SU-DHL-6 (cell line): ENCODE results near the gene ADD1.

Source experiments
- CTCF ChIP-seq: fragments of 200-600 bp; sonication (generic); IDR thresholded peaks from one replicate; pipeline ENCODE4 v1.5.1; 2017; ENCODE audit warnings: antibody characterized with exemption, mild to moderate bottlenecking, low read length, moderate library complexity; ENCODE audit not compliant: insufficient read depth, poor library complexity, severe bottlenecking
- EZH2phosphoT487 ChIP-seq: fragments of 200-600 bp; sonication (generic), shearing (Covaris generic); conservative IDR thresholded peaks from 2 replicates; pipeline ENCODE4 v1.6.1; 2018; ENCODE audit warnings: mild to moderate bottlenecking, antibody characterized with exemption, low read length, moderate library complexity, mixed read lengths

GRCh38 chr4:2867758-2868491, 24.3 kb downstream of the ADD1 start:
- TF ChIP-seq CTCF (no peak), EZH2phosphoT487 (no peak)
